Activated naive CD8-positive, alpha-beta T cell (primary cell): ENCODE measurements around the gene CCDC32.
A peak's percentile ranks its signal among the peaks of the same experiment; 100 is the strongest.
"Not testable (repeated sequence)": the region's sequence is repeated elsewhere in the genome, so short reads cannot be mapped to it uniquely, and the experiment has no call there.

Experiments
- H3K27ac Mint-ChIP-seq: one replicate; pipeline ENCODE4 v1.8.0; 2021; ENCODE audit warnings: mixed read lengths
- H3K27me3 Mint-ChIP-seq: one replicate; pipeline ENCODE4 v1.8.0; 2021; ENCODE audit warnings: mixed read lengths
- H3K36me3 Mint-ChIP-seq: one replicate; pipeline ENCODE4 v1.8.0; 2021; ENCODE audit warnings: mixed read lengths
- H3K4me1 Mint-ChIP-seq: one replicate; pipeline ENCODE4 v1.8.0; 2021; ENCODE audit warnings: low read depth, mixed read lengths
- H3K4me3 Mint-ChIP-seq: one replicate; pipeline ENCODE4 v1.8.0; 2021; ENCODE audit warnings: mild to moderate bottlenecking, mixed read lengths
- H3K9me3 Mint-ChIP-seq: one replicate; pipeline ENCODE4 v1.8.0; 2021; ENCODE audit warnings: low read depth, mixed read lengths

Gene CCDC32

DNA sequence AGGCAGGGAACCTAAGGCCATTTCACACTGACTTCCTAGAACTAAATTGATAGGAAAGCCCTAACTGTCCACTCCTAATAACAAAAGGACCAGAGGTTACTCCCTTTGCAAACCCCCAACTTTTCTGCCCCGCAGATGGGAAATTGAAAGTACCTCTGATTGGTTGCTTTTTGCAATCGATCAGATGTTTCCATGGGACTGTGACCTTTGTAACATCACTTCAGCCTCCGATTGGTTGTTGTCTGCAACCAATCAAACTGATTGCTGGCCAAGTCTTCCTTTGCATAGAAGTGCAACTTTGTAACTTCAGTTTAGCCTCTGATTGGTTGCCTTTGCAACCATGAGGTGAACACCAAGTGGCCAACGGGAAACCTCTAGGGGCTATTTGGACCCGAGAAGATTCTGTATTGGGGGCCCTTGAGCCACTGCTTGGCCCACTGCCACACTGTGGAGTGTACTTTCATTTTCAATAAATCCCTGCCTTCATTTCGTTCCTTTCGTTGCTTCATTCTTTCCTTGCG is 17.9 kb upstream of the CCDC32 start:
- Mint-ChIP-seq H3K27me3 (no peaks in the 10 kb centered on the region), H3K9me3 (no peaks in the 10 kb centered on the region), H3K27ac (no peak overlapping the region), H3K4me3 (no peak overlapping the region), H3K4me1 (no peaks in the 10 kb centered on the region), H3K36me3 (no peaks in the 10 kb centered on the region)

DNA sequence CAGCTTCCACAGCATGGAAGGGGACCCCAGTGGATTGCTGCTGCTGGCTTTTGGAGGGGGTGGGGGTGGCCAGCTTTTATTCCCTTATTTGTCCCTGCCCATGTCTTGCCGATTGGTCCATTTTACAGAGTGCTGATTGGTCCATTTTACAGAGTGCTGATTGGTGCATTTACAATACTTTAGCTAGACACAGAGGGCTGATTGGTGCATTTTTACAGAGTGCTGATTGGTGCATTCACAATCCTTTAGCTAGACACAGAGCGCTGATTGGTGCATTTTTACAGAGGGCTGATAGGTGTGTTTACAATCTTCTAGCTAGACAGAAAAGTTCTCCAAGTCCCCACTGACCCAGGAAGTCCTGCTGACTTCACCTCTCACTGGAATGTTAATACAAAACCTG is 17.0 kb upstream of the CCDC32 start:
- H3K27ac Mint-ChIP-seq, H3K36me3 Mint-ChIP-seq, H3K4me3 Mint-ChIP-seq, H3K9me3 Mint-ChIP-seq, H3K27me3 Mint-ChIP-seq, H3K4me1 Mint-ChIP-seq: not testable (repeated sequence)

DNA sequence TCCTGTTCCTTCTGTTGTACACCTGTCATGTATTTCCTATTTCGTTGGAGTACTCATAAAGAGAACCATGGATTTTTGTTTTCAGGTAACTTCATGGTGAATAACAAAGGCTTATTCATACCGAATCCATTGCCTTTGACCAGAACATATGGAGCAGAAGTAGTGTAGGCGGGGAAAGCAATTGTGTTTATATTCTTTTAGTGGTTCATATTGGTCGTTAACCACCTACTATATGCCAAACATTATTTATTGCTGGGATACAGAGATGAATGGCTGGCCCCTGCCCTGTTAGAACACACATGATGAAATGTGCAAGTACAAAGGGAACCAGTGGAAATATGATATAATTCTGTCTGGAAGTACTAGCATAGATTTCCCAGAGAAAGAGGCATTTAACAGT is 14.1 kb upstream of the CCDC32 start:
- no peak overlapping the region for H3K27ac Mint-ChIP-seq
- H3K36me3 Mint-ChIP-seq, result no peaks in the 10 kb centered on the region
- H3K4me3 Mint-ChIP-seq, result no peak overlapping the region
- no peaks in the 10 kb centered on the region for H3K27me3 Mint-ChIP-seq
- peaks cover 4% of the 10 kb centered on the region for H3K4me1 Mint-ChIP-seq
- no peaks in the 10 kb centered on the region for H3K9me3 Mint-ChIP-seq

DNA sequence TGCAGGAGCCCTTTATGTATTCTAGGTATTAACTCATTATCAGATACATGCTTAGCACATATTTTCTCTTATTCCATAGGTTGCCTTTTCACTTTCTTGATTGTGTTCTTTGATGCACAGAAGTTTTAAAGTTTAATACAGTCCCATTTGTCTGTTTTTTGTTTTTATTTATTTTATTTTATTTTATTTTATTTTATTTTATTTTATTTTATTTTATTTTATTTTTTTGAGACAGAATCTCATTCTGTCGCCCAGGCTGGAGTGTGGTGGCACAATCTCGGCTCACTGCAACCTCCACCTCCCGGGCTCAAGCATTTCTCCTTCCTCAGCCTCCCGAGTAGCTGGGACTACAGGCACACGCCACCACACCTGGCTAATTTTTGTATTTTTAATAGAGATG is 12.1 kb upstream of the CCDC32 start:
- H3K27me3 Mint-ChIP-seq, H3K4me3 Mint-ChIP-seq, H3K36me3 Mint-ChIP-seq, H3K27ac Mint-ChIP-seq, H3K9me3 Mint-ChIP-seq: not testable (repeated sequence)
- peaks cover 13% of the 10 kb centered on the region for H3K4me1 Mint-ChIP-seq

DNA sequence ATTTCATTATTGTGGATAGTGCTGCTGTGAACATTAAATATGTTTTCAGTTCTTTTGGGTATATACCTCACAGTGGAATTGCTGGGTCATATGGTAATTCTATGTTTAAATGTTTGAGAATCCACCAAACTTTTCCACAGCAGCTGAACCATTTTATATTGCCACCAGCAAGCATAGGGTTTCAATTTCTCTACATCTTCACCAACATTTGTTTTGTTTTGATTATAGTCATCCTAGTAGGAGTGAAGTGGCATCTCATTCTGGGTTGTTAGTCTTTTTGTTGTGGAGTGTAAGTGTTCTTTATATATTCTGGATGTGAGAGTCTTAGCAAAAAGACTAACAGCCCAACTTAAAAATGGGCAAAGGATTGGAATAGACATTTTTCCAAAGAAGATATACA is 10.3 kb upstream of the CCDC32 start:
- no peaks in the 10 kb centered on the region for H3K27me3 Mint-ChIP-seq
- H3K36me3 Mint-ChIP-seq, result peaks cover 5% of the 10 kb centered on the region
- no peak overlapping the region for H3K4me3 Mint-ChIP-seq
- H3K27ac Mint-ChIP-seq, result no peak overlapping the region
- peaks cover 28% of the 10 kb centered on the region for H3K4me1 Mint-ChIP-seq
- no peaks in the 10 kb centered on the region for H3K9me3 Mint-ChIP-seq

DNA sequence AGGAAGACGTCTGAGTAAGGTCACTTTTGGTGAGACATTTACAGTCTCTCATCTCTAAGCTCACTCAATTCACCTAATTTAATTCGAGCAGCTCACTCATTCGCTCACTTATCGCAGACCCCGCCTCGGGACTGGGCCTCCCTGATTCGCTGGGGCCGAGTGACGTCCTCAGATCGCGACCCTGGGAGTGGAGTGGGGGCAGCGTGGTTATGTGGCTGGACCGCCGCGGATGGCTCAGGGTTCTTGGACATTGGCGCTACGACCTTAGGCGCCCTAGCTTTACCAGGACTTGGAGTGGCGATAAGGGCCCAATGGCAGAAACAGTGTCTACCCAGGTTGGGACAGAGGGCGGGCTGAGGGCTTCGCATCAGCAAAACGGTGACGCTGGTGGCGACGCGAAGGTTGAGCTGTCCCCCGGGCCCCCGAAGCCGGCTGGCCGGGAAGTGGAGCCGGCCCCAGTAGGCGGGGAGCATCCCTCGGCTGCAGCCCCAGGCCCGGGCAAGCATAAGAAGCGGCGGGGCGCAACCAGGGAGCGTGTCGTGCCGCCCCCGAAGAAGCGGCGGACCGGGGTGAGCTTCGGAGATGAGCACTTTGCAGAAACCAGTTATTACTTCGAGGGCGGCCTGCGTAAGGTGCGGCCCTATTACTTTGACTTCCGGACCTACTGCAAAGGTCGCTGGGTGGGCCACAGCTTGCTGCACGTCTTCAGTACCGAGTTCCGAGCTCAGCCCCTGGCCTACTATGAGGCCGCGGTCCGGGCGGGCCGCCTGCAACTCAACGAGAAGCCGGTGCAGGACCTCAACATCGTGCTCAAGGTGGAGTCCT is 4.5 kb upstream of the CCDC32 start, which contains the start of gene RPUSD2:
TSS of gene RPUSD2 (plus strand) at position 171 of the 825 bp plus-strand sequence. CDS start at position 210, 39 bp downstream.
- H3K9me3 Mint-ChIP-seq, result no peaks in the 10 kb centered on the region
- H3K27me3 Mint-ChIP-seq, result no peaks in the 10 kb centered on the region
- peaks cover 48% of the 10 kb centered on the region for H3K4me1 Mint-ChIP-seq
- H3K27ac Mint-ChIP-seq, result peak within 1 kb of the TSS; percentile 97
- peak within 1 kb of the TSS; percentile 98 for H3K4me3 Mint-ChIP-seq
- H3K36me3 Mint-ChIP-seq, result peaks cover 5% of the 10 kb centered on the region

DNA sequence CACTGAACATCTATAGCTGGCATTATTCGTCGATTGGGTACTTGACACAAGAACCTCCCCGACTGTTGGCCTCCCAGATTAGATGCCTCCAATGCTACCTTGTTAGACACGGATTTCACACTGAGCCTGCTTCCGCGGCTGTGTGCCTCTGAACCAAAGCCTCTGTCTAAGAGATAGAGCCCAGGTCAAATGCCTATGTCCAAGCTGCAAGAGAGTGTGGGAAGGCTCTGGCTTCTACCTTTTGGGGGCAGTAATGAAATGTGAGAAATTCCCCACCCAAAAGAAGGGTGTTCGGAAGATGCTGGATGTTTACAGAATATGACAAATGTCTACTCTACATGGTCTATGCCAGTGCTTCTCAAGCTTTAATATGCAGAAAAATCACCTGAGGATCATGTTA is 2.3 kb upstream of the CCDC32 start:
- H3K4me1 Mint-ChIP-seq, result peaks cover 55% of the 10 kb centered on the region
- no peak overlapping the region for H3K4me3 Mint-ChIP-seq
- H3K27ac Mint-ChIP-seq, result no peak overlapping the region
- H3K9me3 Mint-ChIP-seq, result no peaks in the 10 kb centered on the region
- H3K27me3 Mint-ChIP-seq, result no peaks in the 10 kb centered on the region
- peaks cover 5% of the 10 kb centered on the region for H3K36me3 Mint-ChIP-seq

DNA sequence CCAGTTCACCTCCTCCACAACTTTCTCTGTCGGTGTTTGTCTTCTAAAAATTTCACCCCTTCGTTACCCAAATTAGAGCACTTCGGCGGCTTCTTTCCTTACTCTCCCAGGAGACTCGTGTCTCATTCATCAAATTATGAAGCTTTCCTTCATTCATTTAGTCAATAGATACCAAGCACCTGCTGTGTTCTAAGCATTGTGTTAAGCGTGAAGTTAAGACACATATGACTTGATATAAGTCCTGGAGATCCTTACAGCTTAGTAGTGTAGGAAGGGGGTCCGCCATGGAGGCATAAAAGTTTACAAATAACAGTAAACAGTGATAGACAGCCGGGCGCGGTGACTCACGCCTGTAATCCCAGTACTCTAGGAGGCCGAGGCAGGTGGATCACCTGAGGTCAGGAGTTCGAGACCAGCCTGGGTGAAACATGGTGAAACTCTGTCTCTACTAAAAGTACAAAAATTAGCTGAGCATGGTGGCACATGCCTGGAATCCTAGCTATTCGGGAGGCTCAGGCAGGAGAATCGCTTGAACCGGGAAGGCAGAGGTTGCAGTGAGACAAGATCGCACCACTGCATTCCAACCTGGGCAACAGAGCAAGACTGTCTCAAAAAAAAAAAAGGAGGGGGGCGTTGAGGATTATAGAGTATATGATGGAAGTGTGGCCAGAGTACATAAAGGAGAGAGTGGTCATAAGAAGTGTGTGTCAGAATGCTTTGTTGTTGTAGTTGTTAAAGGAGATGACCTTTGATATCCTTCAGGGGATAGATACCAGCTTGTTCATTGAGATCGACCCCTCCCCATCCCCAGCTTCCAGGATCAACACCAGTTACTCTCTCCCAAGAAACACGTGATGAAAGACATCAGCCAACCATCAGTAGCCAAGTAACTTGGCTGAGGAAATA is 744 bp upstream of the CCDC32 start:
- no peaks in the 10 kb centered on the region for H3K27me3 Mint-ChIP-seq
- H3K4me3 Mint-ChIP-seq, result peak overlapping the region; percentile 96

DNA sequence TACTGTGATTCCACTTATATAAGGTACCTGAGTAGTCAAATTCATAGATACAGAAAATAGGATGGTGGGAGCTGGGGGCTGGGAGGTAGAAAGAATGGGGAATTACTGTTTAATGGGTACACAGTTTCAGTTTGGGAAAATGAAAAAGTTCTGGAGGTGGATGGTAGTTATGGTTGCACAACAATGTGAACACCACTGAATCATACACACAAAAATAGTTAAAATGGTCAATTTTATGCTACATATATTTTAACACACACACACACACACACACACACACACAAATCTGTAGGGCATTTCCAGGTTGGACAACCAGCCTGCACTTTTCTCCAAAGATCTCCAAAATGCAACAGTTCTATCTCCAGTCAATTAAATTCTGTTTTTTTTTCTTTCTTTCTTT is 1.4 kb downstream of the CCDC32 start:
- H3K36me3 Mint-ChIP-seq, result peaks cover 4% of the 10 kb centered on the region
- no peaks in the 10 kb centered on the region for H3K27me3 Mint-ChIP-seq
- no peak overlapping the region for H3K27ac Mint-ChIP-seq
- H3K4me3 Mint-ChIP-seq, result peak overlapping the region; percentile 96
- no peaks in the 10 kb centered on the region for H3K9me3 Mint-ChIP-seq
- H3K4me1 Mint-ChIP-seq, result peaks cover 51% of the 10 kb centered on the region

More for the DNA sequence above, 744 bp upstream of the CCDC32 start:
- Mint-ChIP-seq H3K4me1 (peaks cover 49% of the 10 kb centered on the region), H3K36me3 (peaks cover 4% of the 10 kb centered on the region), H3K9me3 (no peaks in the 10 kb centered on the region), H3K27ac (peak overlapping the region; percentile 88)

DNA sequence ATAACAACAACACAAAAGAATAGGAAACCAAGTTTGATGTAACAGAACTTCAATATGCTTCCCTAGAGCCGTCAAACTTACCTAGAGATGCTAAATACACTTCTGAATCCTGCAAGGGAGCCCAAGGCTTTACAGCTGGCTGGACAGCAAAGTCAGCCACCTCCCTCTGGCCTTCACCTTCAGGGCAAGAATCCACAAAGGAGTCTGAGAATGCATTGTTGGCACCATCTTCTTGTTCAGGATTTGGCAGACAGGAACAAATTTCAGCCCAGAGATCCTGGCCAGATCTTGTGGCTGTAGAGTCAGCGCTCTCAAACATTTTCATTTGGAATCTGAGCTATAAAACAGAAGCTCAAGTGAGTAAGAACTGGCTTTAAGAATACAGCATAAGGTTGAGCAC is 2.2 kb downstream of the CCDC32 start:
- H3K4me1 Mint-ChIP-seq, result peaks cover 54% of the 10 kb centered on the region
- H3K4me3 Mint-ChIP-seq, result peak overlapping the region; percentile 27
- no peaks in the 10 kb centered on the region for H3K9me3 Mint-ChIP-seq
- H3K27ac Mint-ChIP-seq, result no peak overlapping the region
- peaks cover 4% of the 10 kb centered on the region for H3K36me3 Mint-ChIP-seq
- no peaks in the 10 kb centered on the region for H3K27me3 Mint-ChIP-seq

DNA sequence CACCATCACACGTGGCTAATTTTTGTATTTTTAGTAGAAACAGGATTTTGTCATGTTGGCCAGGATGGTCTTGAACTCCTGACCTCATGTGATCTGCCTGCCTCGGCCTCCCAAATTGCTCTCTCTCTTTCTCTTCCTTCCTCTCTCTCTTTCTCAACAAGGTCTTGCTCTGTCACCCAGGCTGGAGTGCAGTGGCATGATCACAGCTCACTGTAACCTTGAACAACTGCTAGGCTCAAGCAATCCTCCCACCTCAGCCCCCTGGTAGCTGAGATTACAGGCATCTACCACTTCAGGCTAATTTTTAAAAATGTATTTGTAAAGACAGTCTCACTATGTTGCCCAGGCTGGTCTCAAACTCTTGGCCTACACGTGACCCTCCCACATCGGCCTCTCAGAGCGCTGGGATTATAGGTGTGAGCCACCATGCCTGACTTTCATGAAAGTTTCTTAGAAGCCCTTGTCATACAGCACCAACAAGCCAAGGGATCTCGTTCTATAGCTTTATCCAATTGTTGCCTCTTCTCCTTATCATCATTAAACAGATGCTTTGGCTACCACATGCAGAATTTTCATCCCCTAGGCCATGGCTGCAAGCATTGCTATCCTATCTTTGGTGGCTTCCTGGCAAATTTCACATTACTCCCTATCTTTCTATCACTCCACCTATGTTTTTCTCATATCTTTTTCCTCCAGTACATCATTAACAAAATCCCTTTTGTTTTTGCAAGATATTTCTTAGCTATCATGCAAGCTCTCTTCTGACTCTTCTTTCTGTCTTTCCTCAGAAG is 5.7 kb downstream of the CCDC32 start:
- no peak overlapping the region for H3K4me3 Mint-ChIP-seq
- no peaks in the 10 kb centered on the region for H3K9me3 Mint-ChIP-seq
- peak overlapping the region; percentile 41 for H3K27ac Mint-ChIP-seq
- H3K4me1 Mint-ChIP-seq, result peaks cover 37% of the 10 kb centered on the region
- no peaks in the 10 kb centered on the region for H3K27me3 Mint-ChIP-seq
- H3K36me3 Mint-ChIP-seq, result peaks cover 8% of the 10 kb centered on the region

DNA sequence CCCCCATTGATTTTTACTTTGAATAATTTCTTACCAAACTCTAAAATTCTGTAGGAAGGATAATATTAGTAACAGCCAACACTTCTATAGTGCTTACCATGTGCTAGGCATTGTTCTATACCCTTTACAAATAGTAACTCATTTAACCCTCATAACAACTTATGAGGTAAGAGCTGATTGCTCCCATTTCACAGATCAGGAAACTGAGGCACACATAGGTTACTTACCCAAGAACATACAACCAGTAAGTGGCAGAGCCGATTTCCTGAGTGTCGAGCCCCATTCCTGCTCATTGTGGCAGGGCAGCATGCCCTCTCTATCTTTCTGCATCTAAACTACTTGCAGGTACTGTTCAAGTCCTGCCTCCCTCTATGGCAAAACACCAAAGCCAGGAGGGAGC is 9.0 kb downstream of the CCDC32 start:
- peaks cover 22% of the 10 kb centered on the region for H3K4me1 Mint-ChIP-seq
- peaks cover 15% of the 10 kb centered on the region for H3K36me3 Mint-ChIP-seq
- no peak overlapping the region for H3K27ac Mint-ChIP-seq
- no peaks in the 10 kb centered on the region for H3K27me3 Mint-ChIP-seq
- no peaks in the 10 kb centered on the region for H3K9me3 Mint-ChIP-seq
- H3K4me3 Mint-ChIP-seq, result no peak overlapping the region

DNA sequence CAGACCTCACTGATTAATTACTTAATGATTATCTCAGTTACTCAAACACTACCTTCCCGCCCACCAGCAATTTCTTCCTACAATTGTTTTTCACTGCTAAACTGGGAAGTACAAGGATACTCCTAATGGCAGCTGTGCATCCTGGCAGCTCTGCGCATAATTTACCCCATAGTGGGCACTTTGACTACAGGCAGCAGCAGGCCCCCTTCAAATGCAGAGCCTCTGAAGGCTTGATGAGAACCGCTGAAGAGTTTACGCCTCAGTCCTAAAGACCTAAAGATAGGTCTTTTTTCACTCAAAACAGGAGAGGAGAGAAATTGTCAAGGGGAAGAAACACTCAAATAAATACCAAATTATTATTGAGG is 10.7 kb downstream of the CCDC32 start:
- Mint-ChIP-seq H3K9me3 (no peaks in the 10 kb centered on the region), H3K36me3 (peaks cover 19% of the 10 kb centered on the region), H3K27me3 (no peaks in the 10 kb centered on the region), H3K27ac (no peak overlapping the region), H3K4me3 (no peak overlapping the region), H3K4me1 (peaks cover 9% of the 10 kb centered on the region)

DNA sequence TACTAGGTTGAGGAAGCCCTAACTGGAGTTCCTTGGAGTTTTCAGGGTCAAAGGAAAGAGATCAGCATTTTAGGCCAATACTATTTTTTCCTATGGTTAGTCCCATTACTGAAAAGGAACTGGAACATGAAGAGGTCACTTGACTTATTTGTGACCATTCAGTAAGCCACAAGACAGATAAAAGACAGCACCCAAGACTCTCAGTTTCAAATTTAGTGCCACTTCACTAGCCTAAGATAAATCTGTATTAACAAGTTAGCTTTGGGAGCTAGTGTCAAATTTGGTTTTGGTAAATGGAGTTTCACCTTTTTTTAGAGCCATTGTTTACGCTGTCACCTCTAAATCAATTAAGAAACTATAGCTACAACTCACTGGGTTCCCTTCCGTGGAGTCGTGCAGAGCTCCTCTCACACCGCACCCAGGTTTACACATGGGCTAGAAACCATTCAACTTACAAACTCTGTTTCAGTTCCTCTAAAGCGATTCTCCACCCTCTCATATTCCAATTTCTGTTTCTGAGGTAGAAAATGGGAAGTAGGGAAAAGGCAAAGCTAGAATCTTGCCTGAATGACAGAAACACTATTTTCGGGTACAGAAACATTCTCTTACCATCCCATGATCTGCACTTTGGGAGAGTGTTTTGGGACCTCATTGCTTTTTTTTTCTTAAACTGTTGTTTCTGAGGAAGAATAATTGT is 14.4 kb downstream of the CCDC32 start:
- no peaks in the 10 kb centered on the region for H3K27me3 Mint-ChIP-seq

More for the DNA sequence above, 14.4 kb downstream of the CCDC32 start:
- Mint-ChIP-seq H3K27ac (no peak overlapping the region), H3K36me3 (peaks cover 16% of the 10 kb centered on the region), H3K4me3 (no peak overlapping the region), H3K9me3 (no peaks in the 10 kb centered on the region), H3K4me1 (no peaks in the 10 kb centered on the region)
